GM12878 (cell line): Measurements from ENCODE around the gene MEIS1.

Experiments
- GABPA ChIP-seq: IDR thresholded peaks from 2 replicates; pipeline ENCODE4 v1.6.1; 2014; ENCODE audit warnings: antibody characterized with exemption, low read depth, mild to moderate bottlenecking, inconsistent platforms
- IKZF1 ChIP-seq: fragments of 450-650 bp; conservative IDR thresholded peaks from 2 replicates; pipeline ENCODE4 v1.6.1; 2017; ENCODE audit warnings: antibody characterized with exemption, mild to moderate bottlenecking
- NFYB ChIP-seq: IDR thresholded peaks from 2 replicates; pipeline ENCODE4 v1.6.1; 2011; ENCODE audit warnings: low read depth, mild to moderate bottlenecking, low read length, improper control_type of control experiment, moderate library complexity; ENCODE audit not compliant: insufficient read depth
- SRF ChIP-seq, 2 experiments: IDR thresholded peaks; 2 replicates each; pipeline ENCODE4 v1.6.1; 2011; ENCODE audit warnings: low read depth in 2 of 2, low read length in 2 of 2, mild to moderate bottlenecking in 1 of 2, moderate library complexity in 1 of 2
- TF ChIP-seq, protein P1 (sequence below), 3 experiments: IDR thresholded peaks in 2 of 3; conservative IDR thresholded peaks in 1 of 3; 2 replicates each; pipeline ENCODE4 v1.5.1; 2011; ENCODE audit warnings: low read depth in 3 of 3, low read length in 3 of 3, mild to moderate bottlenecking in 3 of 3, control low read depth in 2 of 3, moderate library complexity in 2 of 3, inconsistent platforms in 1 of 3, mixed read lengths in 1 of 3; ENCODE audit not compliant: control insufficient read depth in 2 of 3, insufficient read depth in 1 of 3; ENCODE audit errors: extremely low read depth in 1 of 3
- TF ChIP-seq, protein P2 (sequence below): IDR thresholded peaks from 2 replicates; pipeline ENCODE4 v1.6.1; 2011; ENCODE audit warnings: low read depth, low read length, improper control_type of control experiment, borderline replicate concordance
- TF ChIP-seq, protein P3 (sequence below): fragments of 450-650 bp; IDR thresholded peaks from 2 replicates; pipeline ENCODE4 v1.6.1; 2017; ENCODE audit warnings: mild to moderate bottlenecking

DNA sequence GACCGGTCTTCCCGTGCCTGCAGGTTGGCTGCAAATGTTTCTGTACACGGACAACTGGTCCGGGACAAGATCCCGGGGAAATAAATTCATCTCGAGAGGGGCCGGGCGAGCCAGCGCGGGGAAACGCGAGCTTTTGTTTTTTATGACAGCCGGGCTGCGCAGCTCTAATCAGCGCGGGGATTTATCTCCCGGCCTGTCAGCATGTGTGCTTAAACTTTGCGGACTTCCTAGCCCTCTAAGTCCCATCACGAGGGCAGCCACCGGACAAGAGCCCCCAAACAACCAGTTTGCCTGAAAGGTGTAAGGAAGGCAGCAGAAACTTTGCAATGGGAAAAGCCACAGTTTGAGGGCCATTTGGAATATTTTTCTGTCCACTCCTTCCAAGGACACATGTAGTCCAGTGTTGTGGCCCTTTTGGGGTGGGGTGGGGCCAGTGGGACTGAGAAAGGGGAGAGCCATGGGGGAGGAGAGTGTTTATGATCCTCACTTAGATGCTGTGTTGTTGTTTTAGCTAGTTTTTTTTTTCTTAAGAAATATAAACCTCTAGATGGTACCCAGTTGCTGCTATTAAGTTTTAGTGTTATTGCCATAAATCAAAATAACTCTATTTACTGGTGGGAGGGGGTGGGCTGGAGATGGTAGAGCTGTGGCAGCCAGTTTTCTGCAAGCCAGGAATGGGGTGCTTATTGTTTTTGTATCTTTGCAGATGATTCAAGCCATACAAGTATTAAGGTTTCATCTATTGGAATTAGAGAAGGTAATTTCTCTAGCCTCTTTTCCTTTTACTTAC, 6.0 kb downstream of the MEIS1 start:
- TF ChIP-seq, protein P1, sequence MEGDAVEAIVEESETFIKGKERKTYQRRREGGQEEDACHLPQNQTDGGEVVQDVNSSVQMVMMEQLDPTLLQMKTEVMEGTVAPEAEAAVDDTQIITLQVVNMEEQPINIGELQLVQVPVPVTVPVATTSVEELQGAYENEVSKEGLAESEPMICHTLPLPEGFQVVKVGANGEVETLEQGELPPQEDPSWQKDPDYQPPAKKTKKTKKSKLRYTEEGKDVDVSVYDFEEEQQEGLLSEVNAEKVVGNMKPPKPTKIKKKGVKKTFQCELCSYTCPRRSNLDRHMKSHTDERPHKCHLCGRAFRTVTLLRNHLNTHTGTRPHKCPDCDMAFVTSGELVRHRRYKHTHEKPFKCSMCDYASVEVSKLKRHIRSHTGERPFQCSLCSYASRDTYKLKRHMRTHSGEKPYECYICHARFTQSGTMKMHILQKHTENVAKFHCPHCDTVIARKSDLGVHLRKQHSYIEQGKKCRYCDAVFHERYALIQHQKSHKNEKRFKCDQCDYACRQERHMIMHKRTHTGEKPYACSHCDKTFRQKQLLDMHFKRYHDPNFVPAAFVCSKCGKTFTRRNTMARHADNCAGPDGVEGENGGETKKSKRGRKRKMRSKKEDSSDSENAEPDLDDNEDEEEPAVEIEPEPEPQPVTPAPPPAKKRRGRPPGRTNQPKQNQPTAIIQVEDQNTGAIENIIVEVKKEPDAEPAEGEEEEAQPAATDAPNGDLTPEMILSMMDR (IDR thresholded peaks at IDR 0.05 in 2 of 3, conservative IDR thresholded peaks at IDR 0.05 in 1 of 3; ENCODE audit: control insufficient read depth in 2 of 3, extremely low read depth in 1 of 3, insufficient read depth in 1 of 3, low read depth in 3 of 3, low read length in 3 of 3), result no peak
- TF ChIP-seq IKZF1 (no peak), SRF (IDR thresholded peaks at IDR 0.05; ENCODE audit: low read depth in 2 of 2, low read length in 2 of 2) (no peak), NFYB (no peak), GABPA (no peak)
- TF ChIP-seq, protein P2, sequence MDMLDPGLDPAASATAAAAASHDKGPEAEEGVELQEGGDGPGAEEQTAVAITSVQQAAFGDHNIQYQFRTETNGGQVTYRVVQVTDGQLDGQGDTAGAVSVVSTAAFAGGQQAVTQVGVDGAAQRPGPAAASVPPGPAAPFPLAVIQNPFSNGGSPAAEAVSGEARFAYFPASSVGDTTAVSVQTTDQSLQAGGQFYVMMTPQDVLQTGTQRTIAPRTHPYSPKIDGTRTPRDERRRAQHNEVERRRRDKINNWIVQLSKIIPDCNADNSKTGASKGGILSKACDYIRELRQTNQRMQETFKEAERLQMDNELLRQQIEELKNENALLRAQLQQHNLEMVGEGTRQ, result no peak
- TF ChIP-seq, protein P3, sequence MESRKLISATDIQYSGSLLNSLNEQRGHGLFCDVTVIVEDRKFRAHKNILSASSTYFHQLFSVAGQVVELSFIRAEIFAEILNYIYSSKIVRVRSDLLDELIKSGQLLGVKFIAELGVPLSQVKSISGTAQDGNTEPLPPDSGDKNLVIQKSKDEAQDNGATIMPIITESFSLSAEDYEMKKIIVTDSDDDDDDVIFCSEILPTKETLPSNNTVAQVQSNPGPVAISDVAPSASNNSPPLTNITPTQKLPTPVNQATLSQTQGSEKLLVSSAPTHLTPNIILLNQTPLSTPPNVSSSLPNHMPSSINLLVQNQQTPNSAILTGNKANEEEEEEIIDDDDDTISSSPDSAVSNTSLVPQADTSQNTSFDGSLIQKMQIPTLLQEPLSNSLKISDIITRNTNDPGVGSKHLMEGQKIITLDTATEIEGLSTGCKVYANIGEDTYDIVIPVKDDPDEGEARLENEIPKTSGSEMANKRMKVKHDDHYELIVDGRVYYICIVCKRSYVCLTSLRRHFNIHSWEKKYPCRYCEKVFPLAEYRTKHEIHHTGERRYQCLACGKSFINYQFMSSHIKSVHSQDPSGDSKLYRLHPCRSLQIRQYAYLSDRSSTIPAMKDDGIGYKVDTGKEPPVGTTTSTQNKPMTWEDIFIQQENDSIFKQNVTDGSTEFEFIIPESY, result no peak
